HCT116 (cell line): ENCODE measurements around the gene COL4A4. TPM values are rescaled to one million over a fixed set of nuclear protein-coding genes. Genes with fewer than 3 reads are reported as not detected.

ENCODE experiments used
- ATAC-seq: fragments of 200-7000 bp; cut with Tn5 transposase; 2 replicates; pipeline ENCODE4 v1.9.1; 2020; ENCODE audit warnings: mild to moderate bottlenecking, moderate library complexity
- BruUV-seq: library from RNA; stranded (reverse); fragments of 400-500 nt; replicated peaks from 2 replicates; lab custom pipeline; 2021; lab: Mats Ljungman, UMichigan
- CTCF ChIA-PET: fragments of 300-600 bp; sonication (Branson Sonifier 250); formaldehyde crosslinking; loops from one replicate; lab custom pipeline; 2021; ENCODE audit warnings: antibody characterized with exemption; lab: Charles Lee
- POLR2A ChIA-PET: fragments of 300-600, 350-600 bp; sonication (Branson Sonifier 250); formaldehyde crosslinking; loops from one replicate; lab custom pipeline; 2021; ENCODE audit warnings: antibody characterized with exemption; lab: Charles Lee
- RAD21 ChIA-PET, 2 experiments: fragments of 300-600 bp; sonication (Branson Sonifier 250); formaldehyde crosslinking; loops; one replicate each; lab custom pipeline; 2023; ENCODE audit warnings: low total read pairs in 2 of 2; ENCODE audit not compliant: uncharacterized antibody in 2 of 2, unreplicated experiment in 2 of 2, low non-redundant PET in 1 of 2; lab: Charles Lee
- DNase-seq: peaks from one replicate; pipeline ENCODE4 v3.0.0-alpha.2; 2010; ENCODE audit warnings: low read depth, low spot score
- H2AFZ ChIP-seq: fragments of 200-600 bp; shearing (Covaris generic), sonication (generic); 2 replicates; pipeline ENCODE4 v1.6.1; 2017; ENCODE audit warnings: low read depth, mixed run types, mixed read lengths, antibody characterized with exemption, low read length; ENCODE audit not compliant: poor library complexity, severe bottlenecking
- H3K27ac ChIP-seq: 2 replicates; pipeline ENCODE4 v1.5.1; 2012; ENCODE audit warnings: low read depth, low read length
- H3K27me3 ChIP-seq: fragments of 200-600 bp; sonication (generic); 2 replicates; pipeline ENCODE4 v1.6.1; 2016; ENCODE audit warnings: mixed run types, low read length, mixed read lengths; ENCODE audit not compliant: insufficient read depth
- H3K36me3 ChIP-seq, 2 experiments: fragments of 200-500 bp in 1 of 2; fragments of 200-600 bp in 1 of 2; sonication (Bioruptor generic) in 1 of 2; sonication (generic) in 1 of 2; 2 replicates each; pipeline versions ENCODE4 v1.5.1 to v1.6.1; 2014 to 2016; ENCODE audit warnings: low read length in 2 of 2, inconsistent platforms in 1 of 2, mixed read lengths in 1 of 2, mixed run types in 1 of 2; ENCODE audit not compliant: insufficient read depth in 2 of 2, control insufficient read depth in 1 of 2
- H3K4me1 ChIP-seq, 2 experiments: fragments of 200-600 bp in 1 of 2; sonication (generic) in 1 of 2; 2 replicates each; pipeline versions ENCODE4 v1.5.1 to v1.6.1; 2012 to 2017; ENCODE audit warnings: low read length in 2 of 2, inconsistent platforms in 1 of 2, mild to moderate bottlenecking in 1 of 2, mixed read lengths in 1 of 2, mixed run types in 1 of 2, moderate library complexity in 1 of 2; ENCODE audit not compliant: insufficient read depth in 2 of 2, control insufficient read depth in 1 of 2
- H3K4me2 ChIP-seq: fragments of 200-600 bp; sonication (generic); 2 replicates; pipeline ENCODE4 v1.6.1; 2017; ENCODE audit warnings: mixed run types, low read length, mixed read lengths
- H3K4me3 ChIP-seq, 2 experiments: fragments of 200-600 bp in 1 of 2; sonication (generic) in 1 of 2; replicated peaks in 1 of 2; 2 replicates each; pipeline ENCODE4 v1.5.1; 2011 to 2016; ENCODE audit warnings: low read length in 2 of 2, control low read depth in 1 of 2, low read depth in 1 of 2, mild to moderate bottlenecking in 1 of 2, mixed read lengths in 1 of 2, mixed run types in 1 of 2
- H3K79me2 ChIP-seq: fragments of 200-600 bp; sonication (generic); 2 replicates; pipeline ENCODE4 v1.6.1; 2017; ENCODE audit warnings: mild to moderate bottlenecking, mixed run types, low read length, moderate library complexity, mixed read lengths; ENCODE audit not compliant: insufficient read depth
- H3K9ac ChIP-seq: fragments of 200-600 bp; sonication (generic); 2 replicates; pipeline ENCODE4 v1.6.1; 2016; ENCODE audit warnings: low read length, mixed read lengths
- H3K9me2 ChIP-seq: fragments of 200-600 bp; sonication (generic), shearing (Covaris generic); 2 replicates; pipeline ENCODE4 v1.6.1; 2017; ENCODE audit warnings: mixed run types, mild to moderate bottlenecking, moderate library complexity; ENCODE audit not compliant: insufficient read depth
- H3K9me3 ChIP-seq, 2 experiments: fragments of 200-500 bp in 1 of 2; fragments of 200-600 bp in 1 of 2; sonication (Bioruptor generic) in 1 of 2; sonication (generic) in 1 of 2; 2 replicates each; pipeline ENCODE4 v1.6.1; 2014 to 2017; ENCODE audit warnings: low read length in 2 of 2, mixed read lengths in 2 of 2, inconsistent platforms in 1 of 2, low read depth in 1 of 2, mild to moderate bottlenecking in 1 of 2, mixed run types in 1 of 2, moderate library complexity in 1 of 2; ENCODE audit not compliant: control insufficient read depth in 1 of 2, insufficient read depth in 1 of 2
- H4K20me1 ChIP-seq: fragments of 200-600 bp; sonication (generic), shearing (Covaris generic); 2 replicates; pipeline ENCODE4 v1.6.1; 2017; ENCODE audit warnings: mixed run types, mild to moderate bottlenecking, moderate library complexity; ENCODE audit not compliant: insufficient read depth
- ATF3 ChIP-seq: IDR thresholded peaks from 2 replicates; pipeline ENCODE4 v1.6.1; 2012
- CEBPB ChIP-seq: IDR thresholded peaks from 2 replicates; pipeline ENCODE4 v1.6.1; 2012; ENCODE audit warnings: low read depth
- EGR1 ChIP-seq: IDR thresholded peaks from 2 replicates; pipeline ENCODE4 v1.6.1; 2012; ENCODE audit warnings: low read depth
- ELF1 ChIP-seq: IDR thresholded peaks from 2 replicates; pipeline ENCODE4 v1.6.1; 2012; ENCODE audit warnings: low read depth, borderline replicate concordance
- EZH2 ChIP-seq: fragments of 200-600 bp; sonication (generic); IDR thresholded peaks from 2 replicates; pipeline ENCODE4 v1.6.1; 2017; ENCODE audit warnings: antibody characterized with exemption, mixed run types
- EZH2phosphoT487 ChIP-seq: fragments of 200-600 bp; IDR thresholded peaks from 2 replicates; pipeline ENCODE4 v1.6.1; 2018; ENCODE audit warnings: antibody characterized with exemption, borderline replicate concordance
- FOSL1 ChIP-seq: IDR thresholded peaks from 2 replicates; pipeline ENCODE4 v1.6.1; 2012; ENCODE audit warnings: low read depth
- POLR2AphosphoS5 ChIP-seq: IDR thresholded peaks from 2 replicates; pipeline ENCODE4 v1.6.1; 2011; ENCODE audit warnings: mild to moderate bottlenecking, low read depth, low read length, moderate library complexity
- RAD21 ChIP-seq: IDR thresholded peaks from 2 replicates; pipeline ENCODE4 v1.6.1; 2012; ENCODE audit warnings: low read depth, mild to moderate bottlenecking
- REST ChIP-seq: IDR thresholded peaks from 2 replicates; pipeline ENCODE4 v1.6.1; 2012; ENCODE audit warnings: low read depth
- SRF ChIP-seq: IDR thresholded peaks from 2 replicates; pipeline ENCODE4 v1.6.1; 2012; ENCODE audit warnings: low read depth
- YY1 ChIP-seq: IDR thresholded peaks from 2 replicates; pipeline ENCODE4 v1.6.1; 2011; ENCODE audit warnings: low read length, low read depth, moderate library complexity, mild to moderate bottlenecking; ENCODE audit not compliant: insufficient replicate concordance; ENCODE audit errors: extremely low read depth
- ZNF274 ChIP-seq: fragments of 200-500 bp; sonication (Bioruptor generic); IDR thresholded peaks from 2 replicates; pipeline ENCODE4 v1.6.1; 2014; ENCODE audit warnings: mild to moderate bottlenecking, low read depth, low read length, inconsistent platforms
- intact Hi-C: fragments of 100-400 bp; cut with micrococcal nuclease; formaldehyde crosslinking; loops from 2 replicates; pipeline ENCODE4 v1.10.0; 2022
- total RNA-seq: library from RNA; stranded (reverse); gene quantifications from one replicate; pipeline ENCODE4 v1.2.1, GENCODE V29; 2021; ENCODE audit not compliant: unreplicated experiment

Gene COL4A4
- total RNA-seq, 1 experiment from 2014 or later: 5.9 TPM

GRCh38 chr2:227180770-227181169, 16.8 kb upstream of the COL4A4 start:
- ATAC-seq (no peak), DNase-seq (no peak)
- Histone ChIP-seq H3K27ac (no peak overlapping the region), H3K4me3 (no peak overlapping the region), H3K27me3 (no peaks in the 10 kb centered on the region), H3K9me3 (no peaks in the 10 kb centered on the region), H3K4me2 (no peak overlapping the region), H2AFZ (no peak overlapping the region), H3K79me2 (no peaks in the 10 kb centered on the region), H3K4me1 (peaks cover 4 to 10% of the 10 kb centered on the region in 2 experiments; a peak in 3 of 4 replicates), H4K20me1 (no peaks in the 10 kb centered on the region), H3K36me3 (no peaks in the 10 kb centered on the region), H3K9me2 (no peaks in the 10 kb centered on the region), H3K9ac (no peak overlapping the region)
- RAD21 ChIA-PET: no interaction called here
- POLR2A ChIA-PET: no interaction called here
- CTCF ChIA-PET: no interaction called here
- no peak for TF ChIP-seq POLR2AphosphoS5
- TF ChIP-seq FOSL1: no peak
- TF ChIP-seq CEBPB: no peak
- no peak for TF ChIP-seq REST
- TF ChIP-seq ATF3: no peak
- TF ChIP-seq EZH2phosphoT487: no peak
- no peak for TF ChIP-seq YY1
- no peak for TF ChIP-seq EGR1
- no peak for TF ChIP-seq ELF1
- no peak for TF ChIP-seq SRF
- TF ChIP-seq RAD21: no peak
- TF ChIP-seq ZNF274: no peak
- TF ChIP-seq EZH2: no peak
- intact Hi-C loops: no loop called here
- no TSS peak for BruUV-seq
